Loucy (cell line): ENCODE measurements around the gene NPHP4.

Experiments
- H2AFZ ChIP-seq: fragments of 200-600 bp; sonication (generic); 2 replicates; pipeline ENCODE4 v1.6.0; 2016; ENCODE audit warnings: antibody characterized with exemption, mild to moderate bottlenecking, low read length, moderate library complexity
- H3F3A ChIP-seq: fragments of 200-600 bp; 2 replicates; pipeline ENCODE4 v1.6.0; 2016; ENCODE audit warnings: antibody characterized with exemption, low read depth, mild to moderate bottlenecking
- H3K27me3 ChIP-seq: fragments of 200-600 bp; sonication (generic); 2 replicates; pipeline ENCODE4 v1.6.1; 2014; ENCODE audit warnings: low read length, mild to moderate bottlenecking; ENCODE audit not compliant: insufficient read depth, poor library complexity, severe bottlenecking
- H3K36me3 ChIP-seq: fragments of 200-600 bp; sonication (generic); 2 replicates; pipeline ENCODE4 v1.6.1; 2016; ENCODE audit warnings: low read length; ENCODE audit not compliant: insufficient read depth
- H3K4me1 ChIP-seq: fragments of 200-600 bp; sonication (generic); 2 replicates; pipeline ENCODE4 v1.5.1; 2014; ENCODE audit warnings: low read length, mild to moderate bottlenecking; ENCODE audit not compliant: insufficient read depth, poor library complexity, severe bottlenecking
- H3K4me2 ChIP-seq: fragments of 200-600 bp; sonication (generic); 2 replicates; pipeline ENCODE4 v1.6.0; 2014; ENCODE audit warnings: antibody characterized with exemption, low read length, low read depth, mild to moderate bottlenecking; ENCODE audit not compliant: poor library complexity, severe bottlenecking
- H3K4me3 ChIP-seq: fragments of 200-600 bp; sonication (generic); 2 replicates; pipeline ENCODE4 v1.5.1; 2014; ENCODE audit warnings: low read length, mild to moderate bottlenecking, mixed read lengths; ENCODE audit not compliant: poor library complexity, severe bottlenecking
- H3K79me2 ChIP-seq: fragments of 200-600 bp; sonication (generic); 2 replicates; pipeline ENCODE4 v1.6.1; 2014; ENCODE audit warnings: low read length; ENCODE audit not compliant: insufficient read depth
- H3K9ac ChIP-seq: fragments of 200-600 bp; sonication (generic); 2 replicates; pipeline ENCODE4 v1.6.0; 2014; ENCODE audit warnings: mild to moderate bottlenecking, low read depth, low read length, moderate library complexity; ENCODE audit not compliant: poor library complexity, severe bottlenecking
- H3K9me2 ChIP-seq: fragments of 200-600 bp; sonication (generic); replicated peaks from 2 replicates; pipeline ENCODE4 v1.6.1; 2016; ENCODE audit warnings: low read depth, low read length, mixed read lengths
- H3K9me3 ChIP-seq: fragments of 200-600 bp; sonication (generic); 2 replicates; pipeline ENCODE4 v1.6.1; 2014; ENCODE audit warnings: mild to moderate bottlenecking, antibody characterized with exemption, low read length, low read depth; ENCODE audit not compliant: insufficient read depth
- H4K20me1 ChIP-seq: fragments of 200-600 bp; sonication (generic); 2 replicates; pipeline ENCODE4 v1.6.0; 2014; ENCODE audit warnings: antibody characterized with exemption, low read length, mild to moderate bottlenecking; ENCODE audit not compliant: insufficient read depth, poor library complexity, severe bottlenecking
- CTCF ChIP-seq: fragments of 200-600 bp; sonication (generic); conservative IDR thresholded peaks from 2 replicates; pipeline ENCODE4 v1.5.1; 2014; ENCODE audit warnings: mild to moderate bottlenecking, antibody characterized with exemption, low read length
- EZH2phosphoT487 ChIP-seq: fragments of 200-600 bp; IDR thresholded peaks from 2 replicates; pipeline ENCODE4 v1.6.1; 2018; ENCODE audit warnings: antibody characterized with exemption, mild to moderate bottlenecking, moderate library complexity, borderline replicate concordance

Gene NPHP4

GRCh38 chr1:6025269-6026094 is 33.3 kb upstream of the NPHP4 start:
- Histone ChIP-seq H3K36me3 (peaks cover 13% of the 10 kb centered on the region; the same call in 1 of the 2 replicates), H3K79me2 (peaks cover 60% of the 10 kb centered on the region), H3K9me2 (no peaks in the 10 kb centered on the region), H3K4me2 (peak overlapping the region; percentile 92), H3K9me3 (no peaks in the 10 kb centered on the region), H3K27me3 (no peaks in the 10 kb centered on the region), H3K4me1 (peaks cover 30% of the 10 kb centered on the region), H4K20me1 (peaks cover 39% of the 10 kb centered on the region), H3F3A (0 out of 2 replicates have a peak, but pooled peaks cover 5% of the 10 kb centered on the region), H3K4me3 (peak overlapping the region; percentile 98), H3K9ac (peak overlapping the region; percentile 86), H2AFZ (0 out of 2 replicates have a peak overlapping the region, but pooled peaks have one; percentile 54)
- TF ChIP-seq EZH2phosphoT487 (no peak), CTCF (no peak)

DNA sequence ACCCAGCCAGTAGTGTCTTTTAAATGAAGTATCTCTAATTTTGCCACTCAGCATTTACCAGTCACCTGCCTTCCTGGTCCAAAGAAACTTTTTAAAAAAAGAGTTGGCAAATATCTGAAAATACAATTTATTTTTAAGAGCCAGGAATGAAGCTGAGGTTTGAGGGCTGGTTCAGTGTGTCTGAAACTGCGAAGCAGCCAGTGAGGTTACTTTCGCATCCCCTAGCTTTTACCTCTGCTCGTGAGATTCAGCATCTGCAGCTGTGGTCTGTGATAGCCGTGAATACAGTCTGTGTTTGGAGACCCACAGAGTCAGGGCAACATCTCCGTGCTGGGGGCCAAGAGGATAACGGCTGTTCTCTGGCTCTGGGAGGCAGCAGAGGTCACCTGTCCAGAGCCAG is 32.2 kb upstream of the NPHP4 start:
- TF ChIP-seq CTCF, result no peak
- no peak for TF ChIP-seq EZH2phosphoT487
- Histone ChIP-seq H3F3A (0 out of 2 replicates have a peak, but pooled peaks cover 5% of the 10 kb centered on the region), H3K4me3 (no peak overlapping the region), H3K4me2 (no peak overlapping the region), H2AFZ (no peak overlapping the region), H3K9me2 (no peaks in the 10 kb centered on the region), H3K79me2 (peaks cover 49% of the 10 kb centered on the region), H3K36me3 (peaks cover 2% of the 10 kb centered on the region; the same call in 1 of the 2 replicates), H4K20me1 (peaks cover 28% of the 10 kb centered on the region), H3K27me3 (no peaks in the 10 kb centered on the region), H3K4me1 (peaks cover 19% of the 10 kb centered on the region), H3K9me3 (no peaks in the 10 kb centered on the region), H3K9ac (no peak overlapping the region)

DNA sequence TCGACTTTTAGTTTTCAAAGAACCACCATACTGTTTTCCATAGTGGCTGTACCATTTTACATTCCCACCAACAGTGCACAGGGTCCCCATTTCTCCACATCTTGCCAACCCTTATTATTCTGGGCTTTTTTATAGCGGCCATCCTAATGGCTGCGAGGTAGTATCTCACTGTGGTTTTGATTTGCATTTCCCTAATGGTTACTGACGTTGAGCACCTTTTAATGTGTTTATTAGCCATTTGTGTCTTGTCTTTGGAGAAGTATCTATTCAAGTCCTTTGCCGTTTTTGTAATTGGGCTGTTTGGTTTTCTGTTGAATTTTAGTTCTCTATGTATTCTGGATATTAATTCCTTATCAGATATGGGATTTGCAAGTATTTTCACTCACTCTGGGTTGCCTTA is 31.1 kb upstream of the NPHP4 start:
- TF ChIP-seq CTCF, result no peak
- TF ChIP-seq EZH2phosphoT487, result no peak
- Histone ChIP-seq H3K9ac (no peak overlapping the region), H3K9me2 (no peaks in the 10 kb centered on the region), H3F3A (0 out of 2 replicates have a peak, but pooled peaks cover 5% of the 10 kb centered on the region), H3K4me3 (no peak overlapping the region), H2AFZ (no peak overlapping the region), H3K4me2 (no peak overlapping the region), H3K4me1 (peaks cover 10% of the 10 kb centered on the region), H3K79me2 (peaks cover 39% of the 10 kb centered on the region), H3K27me3 (no peaks in the 10 kb centered on the region), H3K9me3 (no peaks in the 10 kb centered on the region), H4K20me1 (peaks cover 17% of the 10 kb centered on the region), H3K36me3 (no peaks in the 10 kb centered on the region)
